ENCODE data around the gene FRMD4B.
A peak's percentile ranks its signal among the peaks of the same experiment; 100 is the strongest.

Gene FRMD4B

GRCh38 chr3:69129531-69129930, 256.4 kb downstream of the FRMD4B start:
- TF ChIP-seq POLR2A (IDR thresholded peaks at IDR 0.05; ENCODE audit: low read depth, low read length), result no peak
- DNase-seq (ENCODE audit: insufficient read length, low spot score) (no peak), FAIRE-seq (no peak)

- DNase-seq (ENCODE audit: insufficient read length, low spot score) (no peak), FAIRE-seq (no peak)
- TF ChIP-seq POLR2A (IDR thresholded peaks at IDR 0.05; ENCODE audit: low read depth, low read length), result no peak
Observed at GRCh38 chr3:69128509-69128908, 257.4 kb downstream of the FRMD4B start.

DNA sequence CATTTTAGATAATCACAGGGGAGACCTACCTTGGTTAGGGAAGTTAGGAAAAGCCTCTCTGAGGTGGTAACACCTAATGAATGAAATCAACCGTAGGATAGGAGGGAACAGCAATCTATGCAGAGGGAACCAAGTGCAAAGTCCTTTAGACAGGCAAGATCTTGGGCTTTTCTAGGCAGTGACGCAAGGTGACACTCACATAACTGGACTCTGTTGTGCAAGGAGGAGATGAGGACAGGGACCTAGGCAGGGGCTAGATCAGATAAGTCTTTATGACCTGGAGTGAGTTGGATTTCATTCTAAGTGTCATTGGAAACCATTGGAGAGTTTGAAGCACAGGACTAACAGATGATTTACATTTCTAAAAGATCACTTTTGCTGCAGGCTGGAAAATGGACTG, 258.9 kb downstream of the FRMD4B start:
- no peak for TF ChIP-seq POLR2A (IDR thresholded peaks at IDR 0.05; ENCODE audit: low read depth, low read length)
- FAIRE-seq (no peak), DNase-seq (ENCODE audit: insufficient read length, low spot score) (no peak)

GRCh38 chr3:69126216-69126615, 259.7 kb downstream of the FRMD4B start:
- no peak for FAIRE-seq
- no peak for TF ChIP-seq POLR2A (IDR thresholded peaks at IDR 0.05; ENCODE audit: low read depth, low read length)

DNA sequence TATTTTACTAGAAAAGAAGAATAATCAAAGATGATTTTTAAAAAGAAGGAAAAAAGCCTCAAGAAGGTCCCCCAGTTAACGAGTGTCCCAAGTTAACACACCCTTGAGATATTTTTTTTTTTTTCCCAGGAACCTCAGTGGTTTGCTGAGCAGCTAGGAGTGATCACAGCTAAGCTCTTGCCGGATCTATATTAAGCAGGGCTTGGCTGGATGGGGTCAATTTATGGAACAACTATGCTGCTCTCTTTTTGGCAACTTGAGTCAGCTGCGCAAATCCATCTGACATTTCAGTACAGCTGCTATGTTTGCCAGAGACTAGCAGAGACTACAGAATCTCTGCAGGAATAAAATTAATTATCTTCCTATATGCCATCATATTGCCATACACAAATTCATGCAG, 263.5 kb downstream of the FRMD4B start, which contains the start of gene LMOD3:
Gene LMOD3 (minus strand): TSS at position 193 of the 400 bp plus-strand sequence. CDS start 209 bp downstream, outside the sequence.
- TF ChIP-seq POLR2A (IDR thresholded peaks at IDR 0.05; ENCODE audit: low read depth, low read length), result no peak
- FAIRE-seq (no peak), DNase-seq (ENCODE audit: insufficient read length, low spot score) (no peak)

More at GRCh38 chr3:69126216-69126615, 259.7 kb downstream of the FRMD4B start:
- no peak for DNase-seq (ENCODE audit: insufficient read length, low spot score)

DNA sequence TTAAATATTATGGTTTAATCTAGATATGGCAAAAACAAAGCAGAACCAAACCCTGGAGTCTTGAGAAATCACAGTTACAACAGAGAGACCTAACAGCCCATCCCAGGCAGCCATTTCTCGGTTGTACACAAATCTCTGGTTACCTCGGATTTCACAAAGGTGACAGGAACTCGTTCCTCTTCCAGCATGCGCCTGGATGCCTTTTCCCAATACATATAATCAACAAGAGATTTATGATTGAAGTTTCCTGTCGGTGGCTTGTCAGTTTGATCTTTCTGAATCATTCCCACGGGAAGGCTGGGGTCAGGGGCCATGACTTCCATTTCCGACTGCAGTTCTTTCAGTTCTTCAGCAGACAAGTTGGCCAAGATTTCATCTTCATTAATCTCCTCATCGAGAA, 263.9 kb downstream of the FRMD4B start:
- no peak for TF ChIP-seq POLR2A (IDR thresholded peaks at IDR 0.05; ENCODE audit: low read depth, low read length)
- DNase-seq (ENCODE audit: insufficient read length, low spot score), result no peak
- no peak for FAIRE-seq

DNA sequence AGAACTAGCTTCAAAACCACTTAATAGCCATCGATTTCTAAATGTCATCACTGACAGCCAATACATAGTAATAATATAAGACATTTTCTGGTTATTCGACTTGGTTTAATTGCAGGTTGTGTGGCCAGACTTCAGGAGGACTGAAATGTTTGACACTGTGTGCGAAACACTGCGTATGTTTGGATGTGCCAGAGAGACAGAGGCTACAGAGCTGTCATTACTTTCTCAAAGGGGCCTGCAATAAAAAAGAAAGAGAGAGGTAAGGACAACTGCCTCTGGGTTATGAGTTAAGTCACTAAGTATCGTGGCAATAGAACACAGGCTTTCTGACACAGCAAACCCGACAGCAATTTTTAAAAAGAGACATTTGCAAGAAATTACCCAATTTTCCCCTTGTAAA, 264.4 kb downstream of the FRMD4B start:
- FAIRE-seq, result no peak
- no peak for DNase-seq (ENCODE audit: insufficient read length, low spot score)
- no peak for TF ChIP-seq POLR2A (IDR thresholded peaks at IDR 0.05; ENCODE audit: low read depth, low read length)

DNA sequence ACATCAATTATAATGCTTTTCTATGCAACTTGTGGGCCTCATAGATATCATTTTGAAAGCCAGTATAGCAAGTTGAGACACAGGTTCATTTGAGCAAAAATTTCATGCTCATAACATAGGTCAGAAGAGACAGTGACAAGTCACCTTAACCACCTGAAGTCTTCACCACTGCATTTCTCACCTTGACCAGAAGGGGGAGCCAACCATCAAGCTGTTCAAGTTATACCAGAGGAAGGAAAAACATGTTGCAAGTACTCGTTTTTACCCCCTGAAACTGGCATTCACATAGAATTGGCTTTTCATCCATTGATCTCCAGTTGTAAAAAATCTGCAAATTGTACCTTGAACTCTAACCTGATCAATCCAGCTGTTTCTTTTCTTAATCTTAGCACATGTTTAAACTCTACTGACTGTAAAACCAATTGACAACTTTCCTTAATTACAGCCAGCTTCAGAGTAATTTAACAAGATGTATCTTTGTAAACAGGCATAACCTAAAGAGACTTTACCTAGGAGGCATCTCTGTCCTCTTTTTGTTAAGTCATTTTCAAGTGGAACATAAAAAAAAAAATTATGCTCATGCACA, 264.9 kb downstream of the FRMD4B start:
- peak; percentile 10 for DNase-seq (ENCODE audit: insufficient read length, low spot score)
- peak; percentile 97 for FAIRE-seq
- TF ChIP-seq POLR2A (IDR thresholded peaks at IDR 0.05; ENCODE audit: low read depth, low read length), result no peak

Measured in H54 (cell line).